Activated CD8-positive, alpha-beta memory T cell treated with anti-CD3 and anti-CD28 coated beads for 1 hour (primary cell): ENCODE results near the gene DLD.
"Not testable (repeated sequence)": the region's sequence is repeated elsewhere in the genome, so short reads cannot be mapped to it uniquely, and the experiment has no call there.

ENCODE experiments used
- DNase-seq, 2 donors: peaks; one replicate each; pipeline ENCODE4 v3.0.0-alpha.2; 2020; ENCODE audit warnings: low read depth in 1 of 2; ENCODE audit errors: extremely low read depth in 1 of 2

Gene DLD

DNA sequence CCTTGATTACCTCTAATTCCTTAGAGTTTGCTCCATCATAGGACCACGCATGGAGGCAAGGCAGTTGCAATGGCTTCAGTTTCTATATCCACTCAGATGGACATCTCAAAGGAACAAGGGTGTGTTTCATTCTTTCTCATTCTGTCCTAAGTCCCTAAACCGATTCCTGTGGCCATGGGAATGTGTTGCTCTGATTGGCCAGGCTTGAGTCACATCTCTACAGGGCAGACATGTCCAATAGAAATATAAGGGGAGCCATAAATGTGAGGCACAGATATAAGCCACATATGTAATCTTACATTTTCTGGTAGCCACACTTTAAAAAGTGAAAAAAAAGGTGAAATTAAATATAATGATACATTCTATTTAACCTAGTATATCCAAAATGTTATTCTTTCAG, 16.9 kb upstream of the DLD start:
- no peak for DNase-seq

GRCh38 chr7:107874605-107875446, 16.2 kb upstream of the DLD start:
- DNase-seq, result no peak

GRCh38 chr7:107876916-107877315, 14.1 kb upstream of the DLD start:
- DNase-seq, result no peak

DNA sequence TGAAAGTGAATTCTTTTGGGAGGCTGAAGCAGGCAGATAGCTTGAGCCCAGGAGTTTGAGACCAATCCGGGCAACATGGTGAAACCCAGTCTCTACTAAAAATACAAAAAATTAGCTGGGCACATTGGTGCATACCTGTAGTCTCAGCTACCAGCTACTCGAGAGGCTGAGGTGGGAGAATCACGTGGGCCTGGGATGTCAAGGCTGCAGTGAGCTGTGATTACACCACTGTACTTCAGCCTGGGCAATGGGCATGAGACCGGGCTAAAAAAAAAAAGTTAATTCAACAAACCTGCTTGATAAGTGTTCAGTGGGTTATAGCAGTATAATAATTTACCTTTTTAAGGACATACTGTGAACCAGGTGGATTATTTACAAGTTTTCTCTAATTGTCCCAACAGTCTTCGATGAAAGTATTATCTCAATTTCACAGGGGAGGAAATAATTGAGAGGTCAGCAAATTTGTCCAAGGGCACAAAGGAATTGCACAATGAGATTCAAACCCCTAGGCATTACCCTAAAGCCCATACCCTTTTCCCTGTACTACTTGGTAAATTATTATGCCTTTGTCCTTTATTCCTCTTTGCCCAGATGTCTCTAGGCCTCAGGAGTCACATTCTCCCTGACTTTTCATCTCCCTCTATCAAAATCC, 13.1 kb upstream of the DLD start:
- DNase-seq, result no peak

DNA sequence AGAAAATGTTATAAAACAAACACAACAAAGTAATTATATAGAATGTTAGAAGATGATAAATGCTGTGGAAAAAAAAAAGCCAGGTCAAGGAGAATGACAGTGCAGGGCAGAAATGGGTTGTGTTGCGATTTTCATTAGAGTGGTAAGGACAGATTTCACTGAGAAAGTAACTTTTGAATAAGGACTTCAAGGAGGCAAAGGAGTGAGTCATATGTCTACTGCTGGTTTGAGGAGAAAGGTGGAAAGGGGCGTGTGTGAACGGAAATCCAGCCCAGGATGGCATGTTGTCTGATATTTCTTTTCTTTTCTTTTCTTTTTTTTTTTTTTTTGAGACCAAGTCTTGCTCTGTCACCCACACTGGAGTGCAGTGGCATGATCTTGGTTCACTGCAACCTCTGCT, 12.3 kb upstream of the DLD start:
- DNase-seq, result no peak

DNA sequence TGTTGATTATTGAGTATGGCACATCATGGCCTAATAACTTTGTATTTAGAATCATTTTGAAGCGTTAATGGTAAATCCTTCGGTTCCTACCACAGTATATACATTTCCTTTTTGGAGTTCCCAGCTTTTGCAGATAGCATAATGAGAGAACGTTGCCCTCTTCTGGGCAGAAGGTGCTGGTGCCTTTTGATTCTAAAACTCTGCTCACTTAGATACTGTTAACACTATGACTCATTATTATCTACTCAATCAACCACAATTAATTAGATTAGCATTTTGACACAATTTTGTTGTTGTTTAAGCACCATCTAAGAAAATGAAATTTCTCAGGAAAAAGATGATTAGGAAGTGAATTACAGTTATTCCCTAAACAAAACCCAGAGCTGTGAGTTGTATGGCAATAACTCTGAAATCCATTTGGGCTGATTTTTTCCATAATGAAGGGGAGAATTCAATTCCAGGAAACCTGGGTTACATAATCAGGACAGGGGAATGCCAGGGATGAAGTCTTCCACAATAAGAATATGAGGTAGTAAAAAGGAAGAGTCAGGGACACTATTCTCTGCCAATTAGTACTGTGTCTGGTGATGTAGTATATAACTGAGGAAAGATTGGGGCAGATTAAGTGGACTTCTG, 11.5 kb upstream of the DLD start:
- DNase-seq, result no peak

DNA sequence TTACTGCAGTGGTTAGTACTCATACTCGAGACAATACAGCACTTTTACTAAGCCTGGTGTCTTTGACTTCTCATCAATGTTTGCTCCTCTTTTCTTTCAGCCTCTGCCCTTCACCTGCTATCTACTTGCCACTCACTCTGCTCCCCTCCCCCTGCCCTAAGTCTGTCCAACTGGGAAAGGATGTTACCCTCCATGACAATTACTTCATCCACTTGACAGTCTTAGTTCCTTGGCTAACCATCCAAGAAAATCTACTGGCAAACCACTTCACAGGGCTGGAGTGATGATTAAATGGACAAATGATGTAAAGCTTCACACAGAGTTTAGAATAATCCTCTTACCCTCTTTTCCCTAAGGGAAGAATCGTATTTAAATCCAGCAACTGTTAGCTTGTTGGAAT, 8.2 kb upstream of the DLD start:
- no peak for DNase-seq

GRCh38 chr7:107884066-107884818, 6.7 kb upstream of the DLD start:
- no peak for DNase-seq

DNA sequence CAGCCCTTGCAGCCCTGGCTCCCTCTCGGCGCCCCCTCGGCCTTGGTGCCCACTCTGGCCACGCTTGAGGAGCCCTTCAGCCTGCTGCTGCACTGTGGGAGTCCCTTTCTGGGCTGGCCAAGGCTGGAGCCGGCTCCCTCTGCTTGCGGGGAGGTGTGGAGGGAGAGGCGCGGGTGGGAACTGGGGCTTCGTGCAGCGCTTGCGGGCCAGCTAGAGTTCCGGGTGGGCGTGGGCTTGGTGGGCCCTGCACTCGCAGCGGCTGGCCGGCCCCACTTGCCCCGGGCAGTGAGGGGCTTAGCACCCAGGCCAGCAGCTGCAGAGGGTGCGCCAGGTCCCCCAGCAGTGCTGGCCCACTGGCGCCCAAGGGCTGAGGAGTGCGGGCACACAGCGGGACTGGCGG, 3.2 kb upstream of the DLD start:
- DNase-seq, result not testable (repeated sequence)

DNA sequence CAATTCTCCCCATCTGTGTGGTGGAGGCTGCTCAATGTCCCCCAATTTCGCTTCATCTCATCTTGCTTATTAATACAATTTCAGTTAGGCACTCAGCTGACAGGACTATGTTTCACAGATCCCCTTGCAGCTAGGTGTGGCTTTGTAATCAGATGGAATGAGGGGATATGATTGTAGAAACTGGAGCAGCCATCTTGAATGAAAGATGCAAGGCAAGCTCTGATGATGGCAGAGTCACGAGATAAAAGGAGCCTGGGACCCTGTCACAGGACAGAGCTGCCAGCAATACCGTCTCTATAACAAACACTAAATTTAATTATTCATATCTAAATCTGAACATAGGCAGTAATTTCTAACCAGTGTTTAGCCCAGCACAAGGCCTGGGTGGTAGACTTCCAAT, 991 bp upstream of the DLD start:
- DNase-seq, result no peak

DNA sequence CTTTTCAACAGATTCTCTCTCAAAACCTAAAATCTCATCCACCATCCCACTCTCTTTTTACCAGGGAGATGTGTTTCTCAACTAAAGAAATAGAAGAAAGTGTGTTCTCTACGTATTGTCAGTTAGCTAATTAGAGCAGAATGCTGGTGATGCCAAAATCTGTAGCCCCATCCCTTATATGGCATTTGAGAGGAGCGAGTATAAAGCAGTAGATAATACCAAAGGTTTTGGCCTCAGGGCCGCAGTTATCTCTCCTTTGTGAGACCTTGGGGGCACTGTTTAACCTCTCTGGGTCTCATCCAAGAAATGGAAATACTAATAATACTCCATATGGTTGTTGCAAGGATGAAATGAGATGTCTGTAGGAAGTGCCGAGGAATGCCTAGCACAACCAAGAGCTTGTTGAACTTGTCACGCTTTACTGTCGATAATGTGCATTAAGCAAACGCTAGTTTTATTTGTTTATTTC, 456 bp upstream of the DLD start:
- no peak for DNase-seq

DNA sequence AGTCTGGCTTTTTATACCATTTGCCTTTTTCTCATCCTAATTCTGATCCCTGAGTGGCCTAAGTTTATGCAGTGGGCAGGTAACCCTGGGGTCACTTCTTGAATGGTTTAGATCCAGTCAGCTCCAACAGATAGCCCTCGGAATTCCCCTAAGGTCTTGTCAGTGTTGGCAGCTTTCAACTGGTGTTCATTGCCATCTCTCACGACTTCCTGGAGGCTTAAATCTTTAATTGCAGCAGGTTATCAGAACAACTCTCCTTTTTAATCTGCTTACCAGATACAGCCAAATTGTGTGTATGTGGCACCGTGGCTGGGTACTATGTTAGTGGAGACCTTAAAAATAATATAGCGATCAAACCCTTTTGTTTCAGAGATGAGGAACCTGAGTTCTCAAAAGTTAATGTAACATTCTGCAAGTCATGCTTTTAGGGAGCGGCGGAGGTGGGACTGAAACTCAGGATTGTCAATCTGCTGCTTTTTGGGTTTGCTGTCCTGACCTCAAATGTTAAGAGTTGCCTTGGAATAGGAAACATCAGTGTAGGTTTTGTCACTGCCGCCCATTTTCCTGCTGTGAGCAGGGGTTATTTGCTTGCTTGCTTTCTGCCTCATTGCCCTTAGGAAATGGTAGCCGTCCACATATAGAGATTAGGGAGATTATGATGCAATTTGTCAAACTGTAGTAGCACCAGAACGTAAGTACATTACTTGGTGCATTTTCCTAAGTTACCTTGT, 818 bp downstream of the DLD start:
- no peak for DNase-seq

- not testable (repeated sequence) for DNase-seq
These were observed 1.4 kb downstream of the DLD start for GRCh38 chr7:107892367-107892741.

DNA sequence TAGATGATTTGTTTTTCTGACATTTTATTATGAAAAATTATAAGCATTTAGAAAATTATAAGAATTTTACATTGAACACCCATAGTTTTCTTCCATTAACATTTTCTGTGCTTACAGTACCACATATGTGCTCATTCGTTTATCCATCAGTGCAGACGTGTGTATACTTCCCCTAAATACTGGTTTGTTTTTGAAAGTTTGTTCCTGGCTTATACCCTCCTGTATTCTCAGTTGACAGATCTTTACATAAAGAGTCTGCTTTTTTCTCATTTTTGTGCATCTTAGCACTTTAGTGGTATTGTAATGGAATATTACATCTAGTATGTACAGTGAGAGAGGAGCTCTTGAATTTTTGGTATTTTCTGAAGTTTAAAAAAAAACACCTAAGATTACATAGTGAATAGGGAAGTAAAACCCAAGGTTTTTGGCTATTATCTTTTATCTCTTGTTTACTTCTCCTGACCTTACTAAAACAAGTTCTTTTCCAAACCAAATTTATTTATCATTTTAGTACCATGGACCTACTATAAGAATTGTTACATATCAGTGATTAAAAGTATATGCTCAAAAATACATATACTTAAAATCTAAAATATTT, 8.1 kb downstream of the DLD start:
- DNase-seq, result no peak

DNA sequence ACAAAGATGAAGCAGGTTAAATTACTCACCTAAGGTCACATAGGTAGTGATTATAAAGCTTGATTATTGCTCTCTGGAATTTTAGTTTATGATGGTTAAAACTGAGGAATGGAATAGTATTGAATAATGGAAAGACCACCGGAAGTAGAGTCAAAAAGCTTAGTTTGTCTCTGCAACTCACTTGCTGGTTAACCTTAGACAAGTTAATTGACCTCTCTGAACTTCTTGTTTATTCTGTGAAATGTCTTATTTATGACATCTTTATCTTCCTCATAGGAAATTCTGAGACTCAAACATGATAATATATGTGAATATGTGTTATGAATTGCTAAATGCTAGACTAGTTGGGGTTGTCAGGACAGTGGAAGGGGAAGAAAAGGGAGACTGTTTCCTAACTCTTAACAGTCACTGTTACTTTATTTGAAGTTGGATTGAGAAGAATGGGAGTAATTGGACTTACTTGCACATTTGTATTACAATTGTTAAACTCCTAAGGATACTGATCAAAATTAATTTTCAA, 9.6 kb downstream of the DLD start:
- no peak for DNase-seq

GRCh38 chr7:107902381-107902780, 11.4 kb downstream of the DLD start:
- DNase-seq, result no peak

GRCh38 chr7:107907790-107908189, 16.8 kb downstream of the DLD start:
- no peak for DNase-seq

DNA sequence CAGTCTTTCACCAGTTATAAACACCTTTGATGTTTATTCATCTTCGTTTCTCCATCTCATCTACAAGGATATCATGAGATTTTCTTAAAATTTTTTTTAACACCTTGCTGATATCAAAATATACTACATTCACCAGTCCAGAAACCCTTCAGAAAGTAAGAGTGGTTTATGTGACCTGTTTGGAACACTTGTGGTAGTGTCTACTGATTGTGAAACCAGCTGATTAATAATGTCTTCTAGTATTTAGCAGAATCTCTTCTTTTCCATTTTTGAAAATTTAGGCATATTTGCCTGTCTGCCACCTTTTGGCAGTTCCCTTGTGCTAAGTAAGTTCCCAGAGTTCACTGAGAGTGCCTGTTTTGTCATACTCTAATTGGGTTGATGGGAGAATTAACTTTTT, 18.5 kb downstream of the DLD start:
- no peak for DNase-seq

GRCh38 chr7:107911981-107912380, 21.0 kb downstream of the DLD start:
- DNase-seq, result no peak

DNA sequence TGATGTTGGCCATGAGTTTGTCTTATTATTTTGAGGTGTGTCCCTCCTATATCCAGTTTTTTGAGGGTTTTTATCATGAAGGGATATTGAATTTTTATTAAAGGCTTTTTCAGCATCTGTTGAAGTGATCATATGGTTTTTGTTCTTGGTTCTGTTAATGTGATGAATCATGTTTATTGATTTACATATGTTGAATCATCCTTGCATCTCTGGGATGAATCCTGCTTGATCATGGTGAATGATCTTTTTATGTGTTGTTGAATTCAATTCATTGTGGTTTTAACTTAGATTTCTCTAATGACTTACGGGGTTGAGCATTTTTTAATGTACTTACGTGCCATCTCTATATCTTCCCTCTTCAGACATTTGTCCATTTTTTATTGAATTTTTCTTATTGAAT, 22.9 kb downstream of the DLD start:
- DNase-seq, result no peak
